ENCODE measurements around the gene SIL1.

DNA sequence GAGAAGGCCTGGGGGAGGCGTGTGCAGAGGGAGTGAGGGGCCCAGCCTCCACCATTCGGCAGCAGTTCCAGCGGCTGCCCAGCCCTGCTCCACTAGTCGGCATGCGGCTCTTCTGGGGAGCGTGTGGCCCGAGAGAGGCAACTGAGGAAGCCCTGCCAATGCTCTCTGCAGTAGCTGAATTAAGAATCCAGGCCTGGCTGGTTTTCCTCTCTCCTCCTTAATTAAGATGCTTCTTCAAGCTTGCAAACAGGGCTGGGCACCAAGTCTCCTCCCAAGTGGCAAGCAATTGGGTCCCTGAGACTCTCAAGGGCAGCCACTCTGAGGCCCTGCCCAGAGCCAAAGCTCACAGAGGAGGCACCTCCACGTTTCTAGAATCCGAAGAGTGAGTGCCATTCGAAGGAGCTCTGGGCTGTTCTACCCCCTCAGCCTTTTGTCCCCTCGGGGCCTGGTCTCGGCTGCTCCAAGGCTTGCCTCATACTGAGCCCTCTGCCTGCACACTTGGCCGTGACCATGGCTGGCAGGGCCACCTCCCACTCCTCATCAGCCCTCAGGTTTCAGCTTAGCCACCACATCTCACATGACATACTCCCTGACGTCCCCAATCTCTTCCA, 247.6 kb downstream of the SIL1 start:
- TF ChIP-seq, protein P1, sequence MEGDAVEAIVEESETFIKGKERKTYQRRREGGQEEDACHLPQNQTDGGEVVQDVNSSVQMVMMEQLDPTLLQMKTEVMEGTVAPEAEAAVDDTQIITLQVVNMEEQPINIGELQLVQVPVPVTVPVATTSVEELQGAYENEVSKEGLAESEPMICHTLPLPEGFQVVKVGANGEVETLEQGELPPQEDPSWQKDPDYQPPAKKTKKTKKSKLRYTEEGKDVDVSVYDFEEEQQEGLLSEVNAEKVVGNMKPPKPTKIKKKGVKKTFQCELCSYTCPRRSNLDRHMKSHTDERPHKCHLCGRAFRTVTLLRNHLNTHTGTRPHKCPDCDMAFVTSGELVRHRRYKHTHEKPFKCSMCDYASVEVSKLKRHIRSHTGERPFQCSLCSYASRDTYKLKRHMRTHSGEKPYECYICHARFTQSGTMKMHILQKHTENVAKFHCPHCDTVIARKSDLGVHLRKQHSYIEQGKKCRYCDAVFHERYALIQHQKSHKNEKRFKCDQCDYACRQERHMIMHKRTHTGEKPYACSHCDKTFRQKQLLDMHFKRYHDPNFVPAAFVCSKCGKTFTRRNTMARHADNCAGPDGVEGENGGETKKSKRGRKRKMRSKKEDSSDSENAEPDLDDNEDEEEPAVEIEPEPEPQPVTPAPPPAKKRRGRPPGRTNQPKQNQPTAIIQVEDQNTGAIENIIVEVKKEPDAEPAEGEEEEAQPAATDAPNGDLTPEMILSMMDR (IDR thresholded peaks at IDR 0.05 in 8 of 11, conservative IDR thresholded peaks at IDR 0.05 in 3 of 11) = no peak
- TF ChIP-seq POLR2A (IDR thresholded peaks at IDR 0.05) (no peak), POLR2AphosphoS5 (IDR thresholded peaks at IDR 0.05) (no peak)

All from spleen (tissue), 7 donors.